H1 (cell line): ENCODE data around the gene WDR12.

ENCODE experiments used
- BCL11A ChIP-seq, 2 experiments: IDR thresholded peaks; one replicate each; pipeline ENCODE4 v1.6.1; 2011; ENCODE audit warnings: low read depth in 2 of 2, low read length in 2 of 2, mild to moderate bottlenecking in 2 of 2
- CEBPB ChIP-seq: IDR thresholded peaks from 2 replicates; pipeline ENCODE4 v1.6.1; 2012; ENCODE audit warnings: low read depth, low read length
- EP300 ChIP-seq, 2 experiments: IDR thresholded peaks; 1 replicate in 1 of 2; 2 replicates in 1 of 2; pipeline ENCODE4 v1.6.1; 2011 to 2012; ENCODE audit warnings: low read depth in 2 of 2, low read length in 2 of 2, mild to moderate bottlenecking in 2 of 2, borderline replicate concordance in 1 of 2, inconsistent platforms in 1 of 2, moderate library complexity in 1 of 2
- EZH2 ChIP-seq: fragments of 200-600 bp; sonication (generic); IDR thresholded peaks from 2 replicates; pipeline ENCODE4 v1.7.1; 2012; ENCODE audit warnings: low read depth, mild to moderate bottlenecking, moderate library complexity, low read length, inconsistent platforms; ENCODE audit not compliant: severe bottlenecking
- POLR2A ChIP-seq, 2 experiments: IDR thresholded peaks; 1 replicate in 1 of 2; 2 replicates in 1 of 2; pipeline ENCODE4 v1.6.1; 2011; ENCODE audit warnings: low read depth in 2 of 2, low read length in 2 of 2, mild to moderate bottlenecking in 2 of 2; ENCODE audit errors: control extremely low read depth in 1 of 2
- RFX5 ChIP-seq: IDR thresholded peaks from 2 replicates; pipeline ENCODE4 v1.6.1; 2011; ENCODE audit warnings: low read depth, low read length, improper control_type of control experiment, borderline replicate concordance
- TAF1 ChIP-seq: IDR thresholded peaks from 2 replicates; pipeline ENCODE4 v1.6.1; 2011; ENCODE audit warnings: mild to moderate bottlenecking, low read depth, low read length
- TF ChIP-seq, protein P1 (sequence below), 3 experiments: IDR thresholded peaks; 1 replicate in 2 of 3; 2 replicates in 1 of 3; pipeline versions ENCODE4 v1.5.1 to v1.6.1; 2011; ENCODE audit warnings: low read length in 3 of 3, mild to moderate bottlenecking in 3 of 3, inconsistent platforms in 2 of 3, low read depth in 1 of 3, moderate library complexity in 1 of 3; ENCODE audit not compliant: insufficient read depth in 1 of 3; ENCODE audit errors: control extremely low read depth in 1 of 3

DNA sequence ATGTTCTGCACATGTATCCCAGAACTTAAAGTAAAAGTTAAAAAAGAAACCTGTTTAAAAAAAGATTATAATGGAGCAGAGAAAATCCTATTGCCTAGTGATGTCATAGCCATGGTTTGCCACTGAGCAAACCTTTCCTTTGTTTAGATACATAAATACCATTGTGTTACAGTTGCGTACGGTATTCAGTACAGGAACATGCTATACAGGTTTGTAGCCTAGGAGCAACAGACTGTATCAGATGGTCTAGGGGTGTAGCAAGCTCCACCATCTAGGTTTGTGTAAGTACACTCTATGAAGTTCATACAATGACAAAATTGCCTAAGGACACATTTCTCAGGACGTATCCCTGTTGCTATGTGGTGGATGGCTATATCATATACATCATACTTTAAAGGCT lies 52.9 kb downstream of the WDR12 start:
- TF ChIP-seq POLR2A (IDR thresholded peaks at IDR 0.05; ENCODE audit: control extremely low read depth in 1 of 2, low read depth in 2 of 2, low read length in 2 of 2) (no peak), CEBPB (no peak), BCL11A (IDR thresholded peaks at IDR 0.05; ENCODE audit: low read depth in 2 of 2, low read length in 2 of 2) (no peak), TAF1 (no peak), RFX5 (no peak), EZH2 (no peak), EP300 (IDR thresholded peaks at IDR 0.05; ENCODE audit: borderline replicate concordance in 1 of 2, low read depth in 2 of 2, low read length in 2 of 2) (no peak)
- TF ChIP-seq, protein P1, sequence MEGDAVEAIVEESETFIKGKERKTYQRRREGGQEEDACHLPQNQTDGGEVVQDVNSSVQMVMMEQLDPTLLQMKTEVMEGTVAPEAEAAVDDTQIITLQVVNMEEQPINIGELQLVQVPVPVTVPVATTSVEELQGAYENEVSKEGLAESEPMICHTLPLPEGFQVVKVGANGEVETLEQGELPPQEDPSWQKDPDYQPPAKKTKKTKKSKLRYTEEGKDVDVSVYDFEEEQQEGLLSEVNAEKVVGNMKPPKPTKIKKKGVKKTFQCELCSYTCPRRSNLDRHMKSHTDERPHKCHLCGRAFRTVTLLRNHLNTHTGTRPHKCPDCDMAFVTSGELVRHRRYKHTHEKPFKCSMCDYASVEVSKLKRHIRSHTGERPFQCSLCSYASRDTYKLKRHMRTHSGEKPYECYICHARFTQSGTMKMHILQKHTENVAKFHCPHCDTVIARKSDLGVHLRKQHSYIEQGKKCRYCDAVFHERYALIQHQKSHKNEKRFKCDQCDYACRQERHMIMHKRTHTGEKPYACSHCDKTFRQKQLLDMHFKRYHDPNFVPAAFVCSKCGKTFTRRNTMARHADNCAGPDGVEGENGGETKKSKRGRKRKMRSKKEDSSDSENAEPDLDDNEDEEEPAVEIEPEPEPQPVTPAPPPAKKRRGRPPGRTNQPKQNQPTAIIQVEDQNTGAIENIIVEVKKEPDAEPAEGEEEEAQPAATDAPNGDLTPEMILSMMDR (IDR thresholded peaks at IDR 0.05; ENCODE audit: control extremely low read depth in 1 of 3, insufficient read depth in 1 of 3, low read depth in 1 of 3, low read length in 3 of 3): no peak
